Osteocyte (in vitro differentiated cells): ENCODE data around the gene KCNH2. TPM values are rescaled to one million over a fixed set of nuclear protein-coding genes. Genes with fewer than 3 reads are reported as not detected.

ENCODE experiments used
- DNase-seq: peaks from one replicate; pipeline ENCODE4 v3.0.0; 2021; ENCODE audit warnings: mixed read lengths; ENCODE audit not compliant: unreplicated experiment; ENCODE audit errors: extremely low spot score
- H3K27ac Mint-ChIP-seq: one replicate; pipeline ENCODE4 v1.8.0; 2021; ENCODE audit warnings: mild to moderate bottlenecking, mixed read lengths; ENCODE audit not compliant: unreplicated experiment
- H3K27me3 Mint-ChIP-seq: one replicate; pipeline ENCODE4 v1.8.0; 2021; ENCODE audit warnings: mixed read lengths; ENCODE audit not compliant: unreplicated experiment
- H3K36me3 Mint-ChIP-seq: one replicate; pipeline ENCODE4 v1.8.0; 2021; ENCODE audit warnings: mixed read lengths; ENCODE audit not compliant: unreplicated experiment
- H3K4me1 Mint-ChIP-seq: one replicate; pipeline ENCODE4 v1.8.0; 2021; ENCODE audit warnings: mixed read lengths; ENCODE audit not compliant: unreplicated experiment
- H3K4me3 Mint-ChIP-seq: one replicate; pipeline ENCODE4 v1.8.0; 2021; ENCODE audit warnings: mild to moderate bottlenecking, moderate library complexity, mixed read lengths; ENCODE audit not compliant: unreplicated experiment
- H3K9me3 Mint-ChIP-seq: one replicate; pipeline ENCODE4 v1.8.0; 2021; ENCODE audit warnings: mixed read lengths; ENCODE audit not compliant: unreplicated experiment
- total RNA-seq: library from RNA; stranded (reverse); gene quantifications from 2 replicates; pipeline ENCODE4 v1.2.1, GENCODE V29; 2021
- TF ChIP-seq, protein P1 (sequence below): fragments of 200-600 bp; sonication (generic); IDR thresholded peaks from 2 replicates; pipeline ENCODE4 v1.5.0; 2021; ENCODE audit warnings: antibody characterized with exemption, mild to moderate bottlenecking, moderate library complexity

Gene KCNH2
- total RNA-seq, 1 donor from 2014 or later = not detected

GRCh38 chr7:150972741-150973140 is 5.4 kb downstream of the KCNH2 start:
- Mint-ChIP-seq H3K9me3 (no peaks in the 10 kb centered on the region), H3K4me3 (no peak overlapping the region), H3K27me3 (peaks cover 36% of the 10 kb centered on the region), H3K36me3 (no peaks in the 10 kb centered on the region), H3K27ac (no peak overlapping the region), H3K4me1 (peaks cover 15% of the 10 kb centered on the region)
- TF ChIP-seq, protein P1, sequence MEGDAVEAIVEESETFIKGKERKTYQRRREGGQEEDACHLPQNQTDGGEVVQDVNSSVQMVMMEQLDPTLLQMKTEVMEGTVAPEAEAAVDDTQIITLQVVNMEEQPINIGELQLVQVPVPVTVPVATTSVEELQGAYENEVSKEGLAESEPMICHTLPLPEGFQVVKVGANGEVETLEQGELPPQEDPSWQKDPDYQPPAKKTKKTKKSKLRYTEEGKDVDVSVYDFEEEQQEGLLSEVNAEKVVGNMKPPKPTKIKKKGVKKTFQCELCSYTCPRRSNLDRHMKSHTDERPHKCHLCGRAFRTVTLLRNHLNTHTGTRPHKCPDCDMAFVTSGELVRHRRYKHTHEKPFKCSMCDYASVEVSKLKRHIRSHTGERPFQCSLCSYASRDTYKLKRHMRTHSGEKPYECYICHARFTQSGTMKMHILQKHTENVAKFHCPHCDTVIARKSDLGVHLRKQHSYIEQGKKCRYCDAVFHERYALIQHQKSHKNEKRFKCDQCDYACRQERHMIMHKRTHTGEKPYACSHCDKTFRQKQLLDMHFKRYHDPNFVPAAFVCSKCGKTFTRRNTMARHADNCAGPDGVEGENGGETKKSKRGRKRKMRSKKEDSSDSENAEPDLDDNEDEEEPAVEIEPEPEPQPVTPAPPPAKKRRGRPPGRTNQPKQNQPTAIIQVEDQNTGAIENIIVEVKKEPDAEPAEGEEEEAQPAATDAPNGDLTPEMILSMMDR = no peak
- DNase-seq = no peak

DNA sequence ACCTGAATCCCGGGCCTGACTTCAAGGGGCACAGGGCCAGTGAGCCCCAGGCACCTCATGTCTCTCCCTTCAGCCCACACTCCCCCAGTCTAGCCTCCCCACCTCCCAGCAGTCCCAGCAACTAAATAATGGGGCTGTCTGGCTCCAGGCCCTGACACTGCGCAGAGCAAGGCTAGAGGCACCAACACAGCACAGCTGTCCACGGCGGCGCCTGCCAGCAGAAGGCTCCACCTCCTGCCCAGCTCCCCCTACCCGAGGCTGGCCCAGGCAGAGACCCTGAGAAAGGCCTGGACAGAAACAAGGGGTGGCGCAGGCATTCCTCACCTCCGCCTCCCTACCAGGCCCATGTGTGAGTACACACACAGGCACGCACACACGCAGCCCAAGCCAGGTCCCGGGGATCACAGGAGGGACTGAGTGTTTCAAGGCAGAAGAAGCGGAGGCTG is 6.1 kb downstream of the KCNH2 start:
- no peaks in the 10 kb centered on the region for H3K36me3 Mint-ChIP-seq
- TF ChIP-seq, protein P1 = no peak
- no peak for DNase-seq
- no peak overlapping the region for H3K27ac Mint-ChIP-seq
- H3K27me3 Mint-ChIP-seq = peaks cover 38% of the 10 kb centered on the region
- no peaks in the 10 kb centered on the region for H3K9me3 Mint-ChIP-seq
- H3K4me1 Mint-ChIP-seq = peaks cover 10% of the 10 kb centered on the region
- H3K4me3 Mint-ChIP-seq = no peak overlapping the region

- no peak for DNase-seq
- H3K27ac Mint-ChIP-seq = no peak overlapping the region
- no peaks in the 10 kb centered on the region for H3K36me3 Mint-ChIP-seq
- peaks cover 7% of the 10 kb centered on the region for H3K4me1 Mint-ChIP-seq
- H3K27me3 Mint-ChIP-seq = peaks cover 38% of the 10 kb centered on the region
- no peaks in the 10 kb centered on the region for H3K9me3 Mint-ChIP-seq
- TF ChIP-seq, protein P1 = no peak
- H3K4me3 Mint-ChIP-seq = no peak overlapping the region
Measured at GRCh38 chr7:150971242-150972022, 6.7 kb downstream of the KCNH2 start.

DNA sequence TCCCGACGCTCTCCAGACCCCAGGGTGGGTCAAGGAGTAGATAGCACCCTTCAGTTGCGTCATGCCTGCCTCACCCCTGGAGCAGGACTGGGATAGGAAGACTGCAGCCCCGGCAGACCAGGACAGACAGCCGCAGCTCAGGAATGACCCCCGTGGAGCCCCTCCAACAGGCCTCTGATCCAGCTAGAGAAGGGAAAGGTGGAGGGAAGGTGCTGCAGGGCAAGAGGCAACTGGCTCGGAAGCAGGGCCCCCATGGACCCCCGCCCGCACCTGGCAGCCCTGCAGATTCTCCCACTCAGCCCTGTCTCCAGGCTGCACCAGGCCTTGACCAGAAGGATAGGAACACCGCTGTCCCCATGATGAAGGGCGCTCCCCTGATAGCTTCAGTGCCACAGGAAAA is 7.7 kb downstream of the KCNH2 start:
- no peak for DNase-seq
- TF ChIP-seq, protein P1 = no peak
- H3K27ac Mint-ChIP-seq = no peak overlapping the region
- H3K4me1 Mint-ChIP-seq = peaks cover 9% of the 10 kb centered on the region
- no peak overlapping the region for H3K4me3 Mint-ChIP-seq
- no peaks in the 10 kb centered on the region for H3K36me3 Mint-ChIP-seq
- peaks cover 38% of the 10 kb centered on the region for H3K27me3 Mint-ChIP-seq
- no peaks in the 10 kb centered on the region for H3K9me3 Mint-ChIP-seq

GRCh38 chr7:150969475-150969874 is 8.6 kb downstream of the KCNH2 start:
- Mint-ChIP-seq H3K4me3 (no peak overlapping the region), H3K27ac (no peak overlapping the region), H3K27me3 (peaks cover 35% of the 10 kb centered on the region), H3K9me3 (no peaks in the 10 kb centered on the region), H3K36me3 (no peaks in the 10 kb centered on the region), H3K4me1 (peaks cover 13% of the 10 kb centered on the region)
- TF ChIP-seq, protein P1 = no peak
- DNase-seq = no peak
